Superior temporal gyrus (tissue), 1 donor: Measurements from ENCODE around the gene NTRK2.

ENCODE experiments used
- DNase-seq: peaks from one replicate; pipeline ENCODE4 v3.0.0-alpha.2; 2016; ENCODE audit errors: extremely low spot score

The NTRK2 gene

GRCh38 chr9:84669288-84670137, at the start of gene NTRK2:
NTRK2 (plus strand) TSS chr9:84669729; CDS start chr9:84670749, 1,020 bp downstream.
- peak; percentile 77 for DNase-seq

- no peak for DNase-seq
Measured at GRCh38 chr9:84620338-84620737, 49.2 kb upstream of the NTRK2 start.

GRCh38 chr9:84621811-84622210, 47.7 kb upstream of the NTRK2 start:
- DNase-seq: no peak

- DNase-seq: no peak
Measured at GRCh38 chr9:84622981-84623380, 46.5 kb upstream of the NTRK2 start.

- DNase-seq: no peak
Measured at GRCh38 chr9:84636436-84636835, 33.1 kb upstream of the NTRK2 start.

GRCh38 chr9:84642553-84643141, 26.9 kb upstream of the NTRK2 start:
- no peak for DNase-seq

- DNase-seq: no peak
Measured at GRCh38 chr9:84647699-84648098, 21.8 kb upstream of the NTRK2 start.

- peak; percentile 73 for DNase-seq
Measured at GRCh38 chr9:84652496-84653120, 16.9 kb upstream of the NTRK2 start.

- DNase-seq: no peak
Measured at GRCh38 chr9:84655447-84655846, 14.1 kb upstream of the NTRK2 start.

GRCh38 chr9:84659313-84659712, 10.2 kb upstream of the NTRK2 start:
- no peak for DNase-seq

GRCh38 chr9:84659773-84660172, 9.8 kb upstream of the NTRK2 start:
- no peak for DNase-seq

GRCh38 chr9:84667571-84668195, 1.8 kb upstream of the NTRK2 start:
- peak; percentile 70 for DNase-seq

- DNase-seq: peak; percentile 92
Measured at GRCh38 chr9:84668196-84669012, 1.1 kb upstream of the NTRK2 start.

GRCh38 chr9:84669013-84669287, 579 bp upstream of the NTRK2 start:
- no peak for DNase-seq

GRCh38 chr9:84670138-84671041, 861 bp downstream of the NTRK2 start:
- DNase-seq: peak; percentile 71

GRCh38 chr9:84671586-84672521, 2.3 kb downstream of the NTRK2 start:
- peak; percentile 79 for DNase-seq

- peak; percentile 65 for DNase-seq
Measured at GRCh38 chr9:84673806-84674205, 4.3 kb downstream of the NTRK2 start.

GRCh38 chr9:84677080-84677479, 7.6 kb downstream of the NTRK2 start:
- no peak for DNase-seq

GRCh38 chr9:84679571-84679970, 10.0 kb downstream of the NTRK2 start:
- no peak for DNase-seq
